Suprapubic skin (tissue), 4 donors: ENCODE results near the gene TMCO4. TPM values are rescaled to one million over a fixed set of nuclear protein-coding genes. Genes with fewer than 3 reads are reported as not detected.

Experiments
- DNase-seq, 2 donors: peaks; one replicate each; pipeline ENCODE4 v3.0.0-alpha.2; 2019; ENCODE audit warnings: low spot score in 2 of 2
- H3K27ac ChIP-seq: fragments of 200-600 bp; sonication (generic); one replicate; pipeline ENCODE4 v1.5.1; 2019
- H3K27me3 ChIP-seq: fragments of 200-600 bp; sonication (generic); one replicate; pipeline ENCODE4 v1.5.1; 2019
- H3K36me3 ChIP-seq: fragments of 200-600 bp; sonication (generic); one replicate; pipeline ENCODE4 v1.5.1; 2019
- H3K4me1 ChIP-seq: fragments of 200-600 bp; sonication (generic); one replicate; pipeline ENCODE4 v1.5.1; 2019
- H3K4me3 ChIP-seq: fragments of 200-600 bp; sonication (generic); one replicate; pipeline ENCODE4 v1.5.1; 2019; ENCODE audit warnings: mild to moderate bottlenecking
- H3K9me3 ChIP-seq: fragments of 200-600 bp; sonication (generic); one replicate; pipeline ENCODE4 v1.5.1; 2019
- CTCF ChIP-seq, 2 donors: fragments of 200-600 bp in 1 of 2; fragments of 450-650 bp in 1 of 2; sonication (generic) in 1 of 2; IDR thresholded peaks; one replicate each; pipeline ENCODE4 v1.5.1; 2016 to 2019; ENCODE audit warnings: antibody characterized with exemption in 2 of 2, mild to moderate bottlenecking in 1 of 2, moderate library complexity in 1 of 2
- EP300 ChIP-seq: sonication (generic); formaldehyde crosslinking; IDR thresholded peaks from one replicate; pipeline ENCODE4 v1.6.1; 2017; ENCODE audit warnings: antibody characterized with exemption
- POLR2A ChIP-seq, 2 donors: fragments of 450-650 bp; IDR thresholded peaks; one replicate each; pipeline ENCODE4 v1.6.1; 2017; ENCODE audit warnings: antibody characterized with exemption in 2 of 2, mild to moderate bottlenecking in 2 of 2, moderate library complexity in 2 of 2
- POLR2AphosphoS5 ChIP-seq, 3 donors: sonication (generic); formaldehyde crosslinking; IDR thresholded peaks; one replicate each; pipeline ENCODE4 v1.6.1; 2017; ENCODE audit warnings: antibody characterized with exemption in 3 of 3
- WGBS: methylation state at CpG from one replicate; pipeline ENCODE4 v1.1.5; 2018; 5-methylcytosine and 5-hydroxymethylcytosine counted together
- total RNA-seq, 4 donors: library from RNA; depleted of rRNA; stranded (reverse); fragments of >200 nt; gene quantifications; one replicate each; pipeline ENCODE4 v1.1.0, GENCODE V29; 2016

Gene TMCO4
- total RNA-seq, 4 donors from 2014 or later: 11.6 to 23.8 (median 15.0) TPM

GRCh38 chr1:19730793-19731192, 68.9 kb downstream of the TMCO4 start:
- DNase-seq: no peak
- 86% methylated on average over 3 of the region's 3 CpGs for WGBS
- Histone ChIP-seq H3K4me1 (peaks cover 9% of the 10 kb centered on the region), H3K27ac (no peak overlapping the region), H3K27me3 (no peaks in the 10 kb centered on the region), H3K4me3 (no peak overlapping the region), H3K36me3 (peaks cover 51% of the 10 kb centered on the region), H3K9me3 (no peaks in the 10 kb centered on the region)
- TF ChIP-seq CTCF (IDR thresholded peaks at IDR 0.05) (no peak), POLR2A (IDR thresholded peaks at IDR 0.05) (no peak), POLR2AphosphoS5 (IDR thresholded peaks at IDR 0.05) (no peak), EP300 (no peak)

DNA sequence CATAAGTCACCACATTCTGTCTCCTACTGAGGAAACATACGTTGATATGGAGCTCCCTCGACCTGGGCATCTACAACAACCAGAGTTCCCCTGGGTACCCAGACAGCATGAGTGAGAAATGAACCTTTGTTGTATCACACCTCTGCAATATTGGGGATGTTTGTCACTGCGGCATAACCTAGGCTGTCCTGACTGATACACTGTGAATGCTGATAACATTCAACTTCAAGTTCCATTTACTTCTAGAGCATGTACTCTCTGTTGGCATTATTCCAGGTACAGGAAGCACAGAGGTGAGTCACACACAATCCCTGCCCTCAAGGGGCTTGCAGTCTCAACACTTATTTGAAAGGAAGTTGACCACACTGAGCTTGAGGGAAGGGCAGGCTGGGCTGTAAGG, 69.5 kb downstream of the TMCO4 start:
- DNase-seq: no peak
- Histone ChIP-seq H3K4me3 (no peak overlapping the region), H3K27me3 (no peaks in the 10 kb centered on the region), H3K4me1 (peaks cover 3% of the 10 kb centered on the region), H3K36me3 (peaks cover 56% of the 10 kb centered on the region), H3K9me3 (no peaks in the 10 kb centered on the region), H3K27ac (no peak overlapping the region)
- 100% methylated on average over 2 of the region's 3 CpGs for WGBS
- TF ChIP-seq POLR2A (IDR thresholded peaks at IDR 0.05) (no peak), EP300 (no peak), POLR2AphosphoS5 (IDR thresholded peaks at IDR 0.05) (no peak), CTCF (IDR thresholded peaks at IDR 0.05) (no peak)

DNA sequence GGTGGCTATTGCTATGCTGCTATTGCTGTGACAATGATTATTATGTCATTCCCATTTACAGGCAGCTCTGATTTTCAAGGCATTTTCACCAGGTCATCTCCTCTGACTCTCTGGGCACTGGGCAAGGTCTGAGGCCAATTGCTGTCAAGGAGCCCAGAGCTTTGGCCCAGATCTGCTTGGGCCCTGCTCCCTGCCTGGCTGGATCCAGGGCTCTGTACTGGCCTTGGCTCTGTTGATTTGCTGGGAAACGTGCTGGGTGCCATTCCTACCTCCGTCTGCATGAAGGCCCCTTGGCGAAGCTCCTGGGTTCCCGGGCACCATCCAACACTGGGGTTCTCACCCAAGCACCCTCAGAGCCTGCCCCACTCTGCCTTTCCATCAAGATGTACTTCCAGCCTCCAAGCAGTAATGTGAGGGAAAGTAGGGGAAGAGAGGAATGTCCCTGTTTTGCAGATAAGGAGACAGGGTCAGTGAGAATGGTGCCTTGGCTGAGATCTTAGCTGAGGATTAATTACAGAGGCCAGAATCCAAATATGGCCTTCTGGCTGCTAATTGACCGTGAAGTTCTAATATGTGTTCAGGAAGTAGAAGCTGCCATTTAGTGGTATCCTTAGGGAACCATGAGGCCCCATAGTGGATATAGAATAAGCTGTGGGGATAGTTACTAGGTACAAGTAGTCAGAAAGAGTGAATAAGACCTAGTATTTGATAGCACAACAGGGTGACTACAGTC, 71.1 kb downstream of the TMCO4 start:
- no peak for DNase-seq
- H3K36me3 ChIP-seq: peaks cover 56% of the 10 kb centered on the region
- H3K9me3 ChIP-seq: no peaks in the 10 kb centered on the region
- TF ChIP-seq CTCF (IDR thresholded peaks at IDR 0.05): no peak
- TF ChIP-seq EP300: no peak
- TF ChIP-seq POLR2AphosphoS5 (IDR thresholded peaks at IDR 0.05): no peak
- no peak for TF ChIP-seq POLR2A (IDR thresholded peaks at IDR 0.05)
- no peak overlapping the region for H3K4me3 ChIP-seq
- H3K27me3 ChIP-seq: no peaks in the 10 kb centered on the region
- no peak overlapping the region for H3K27ac ChIP-seq
- H3K4me1 ChIP-seq: no peaks in the 10 kb centered on the region
- 89% methylated on average over 5 of the region's 5 CpGs for WGBS

DNA sequence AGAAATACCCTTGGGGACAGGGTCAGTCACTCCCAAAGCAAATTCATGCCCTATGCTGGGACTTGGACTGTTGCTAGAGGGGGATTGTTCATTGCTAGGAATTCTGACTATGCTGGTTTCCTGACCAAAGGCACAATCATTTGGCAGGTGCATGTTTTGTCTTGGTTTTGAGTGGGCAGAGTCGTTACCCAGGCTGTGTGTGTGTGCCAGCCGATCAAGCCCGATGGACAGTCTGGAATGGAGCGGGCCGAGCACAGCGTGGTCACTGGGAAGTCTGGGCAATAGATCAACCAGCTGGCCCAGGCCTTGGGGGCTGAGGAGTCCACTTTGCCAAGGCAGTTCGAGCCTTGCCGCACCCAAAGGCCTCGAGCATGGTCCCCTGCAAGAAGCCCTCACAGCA, 74.1 kb downstream of the TMCO4 start:
- TF ChIP-seq CTCF (IDR thresholded peaks at IDR 0.05) (no peak), POLR2AphosphoS5 (IDR thresholded peaks at IDR 0.05) (no peak), EP300 (no peak), POLR2A (IDR thresholded peaks at IDR 0.05) (no peak)
- peaks cover 47% of the 10 kb centered on the region for H3K36me3 ChIP-seq

GRCh38 chr1:19723874-19724273, 75.8 kb downstream of the TMCO4 start:
- H3K27me3 ChIP-seq: no peaks in the 10 kb centered on the region
- H3K36me3 ChIP-seq: peaks cover 39% of the 10 kb centered on the region
- TF ChIP-seq POLR2AphosphoS5 (IDR thresholded peaks at IDR 0.05) (no peak), CTCF (IDR thresholded peaks at IDR 0.05) (no peak), POLR2A (IDR thresholded peaks at IDR 0.05) (no peak), EP300 (no peak)
- H3K4me3 ChIP-seq: no peak overlapping the region
- 80% methylated on average over 4 of the region's 4 CpGs for WGBS
- H3K4me1 ChIP-seq: no peaks in the 10 kb centered on the region
- no peak overlapping the region for H3K27ac ChIP-seq
- no peak for DNase-seq
- no peaks in the 10 kb centered on the region for H3K9me3 ChIP-seq

More for the DNA sequence above, 74.1 kb downstream of the TMCO4 start:
- Histone ChIP-seq H3K9me3 (no peaks in the 10 kb centered on the region), H3K27ac (no peak overlapping the region), H3K27me3 (no peaks in the 10 kb centered on the region), H3K4me1 (no peaks in the 10 kb centered on the region), H3K4me3 (no peak overlapping the region)
- DNase-seq: no peak
- 85% methylated on average over 3 of the region's 9 CpGs for WGBS
